Esophagus muscularis mucosa (tissue), 4 donors: ENCODE measurements around the gene TNNT1. TPM values are rescaled to one million over a fixed set of nuclear protein-coding genes. Genes with fewer than 3 reads are reported as not detected.

Experiments
- DNase-seq: peaks from one replicate; pipeline ENCODE4 v3.0.0-alpha.2; 2017; ENCODE audit errors: extremely low spot score
- H3K27ac ChIP-seq, 4 donors: fragments of 200-600 bp; sonication (generic); replicated peaks in 1 of 4; 1 replicate in 3 of 4; 2 replicates in 1 of 4; pipeline ENCODE4 v1.5.1; 2016 to 2019; ENCODE audit warnings: mild to moderate bottlenecking in 1 of 4
- H3K27me3 ChIP-seq, 4 donors: fragments of 200-600 bp; sonication (generic); one replicate each; pipeline versions ENCODE4 v1.5.1 to v1.6.0; 2016 to 2019
- H3K36me3 ChIP-seq, 4 donors: fragments of 200-600 bp; sonication (generic); one replicate each; pipeline ENCODE4 v1.5.1; 2016 to 2019
- H3K4me1 ChIP-seq, 4 donors: fragments of 200-600 bp; sonication (generic); one replicate each; pipeline ENCODE4 v1.5.1; 2016 to 2019
- H3K4me3 ChIP-seq, 4 donors: fragments of 200-600 bp; sonication (generic); 1 replicate in 2 of 4; 2 replicates in 2 of 4; pipeline ENCODE4 v1.5.1; 2016 to 2019; ENCODE audit warnings: mild to moderate bottlenecking in 4 of 4, moderate library complexity in 1 of 4
- H3K9me3 ChIP-seq, 4 donors: fragments of 200-600 bp; sonication (generic); 1 replicate in 3 of 4; 2 replicates in 1 of 4; pipeline ENCODE4 v1.5.1; 2016 to 2019
- CTCF ChIP-seq, 3 experiments: fragments of 200-600 bp in 2 of 3; fragments of 450-650 bp in 1 of 3; sonication (generic) in 2 of 3; IDR thresholded peaks; one replicate each; pipeline ENCODE4 v1.5.1; 2017 to 2019; ENCODE audit warnings: antibody characterized with exemption in 3 of 3, mild to moderate bottlenecking in 2 of 3, moderate library complexity in 1 of 3
- EP300 ChIP-seq: sonication (generic); formaldehyde crosslinking; IDR thresholded peaks from one replicate; pipeline ENCODE4 v1.6.1; 2017; ENCODE audit warnings: antibody characterized with exemption
- POLR2A ChIP-seq: fragments of 450-650 bp; IDR thresholded peaks from one replicate; pipeline ENCODE4 v1.6.1; 2017; ENCODE audit warnings: antibody characterized with exemption, moderate library complexity, mild to moderate bottlenecking, low read depth
- POLR2AphosphoS5 ChIP-seq, 2 donors: sonication (generic); formaldehyde crosslinking; IDR thresholded peaks; one replicate each; pipeline ENCODE4 v1.6.1; 2017; ENCODE audit warnings: antibody characterized with exemption in 2 of 2
- whole genome bisulfite sequencing: methylation state at CpG from one replicate; pipeline ENCODE4 v1.1.5; 2018; 5-methylcytosine and 5-hydroxymethylcytosine counted together
- intact Hi-C: fragments of 100-400 bp; cut with DNase I; formaldehyde crosslinking; loops from one replicate; pipeline ENCODE4 v1.15.1; 2023
- total RNA-seq, 4 donors: library from RNA; depleted of rRNA; stranded (reverse); fragments of >200 nt; gene quantifications; one replicate each; pipeline versions ENCODE4 v1.1.0 to v1.2.1, GENCODE V29; 2016

Gene TNNT1
- total RNA-seq, 4 donors from 2014 or later: 2.0 TPM; not detected in 3

DNA sequence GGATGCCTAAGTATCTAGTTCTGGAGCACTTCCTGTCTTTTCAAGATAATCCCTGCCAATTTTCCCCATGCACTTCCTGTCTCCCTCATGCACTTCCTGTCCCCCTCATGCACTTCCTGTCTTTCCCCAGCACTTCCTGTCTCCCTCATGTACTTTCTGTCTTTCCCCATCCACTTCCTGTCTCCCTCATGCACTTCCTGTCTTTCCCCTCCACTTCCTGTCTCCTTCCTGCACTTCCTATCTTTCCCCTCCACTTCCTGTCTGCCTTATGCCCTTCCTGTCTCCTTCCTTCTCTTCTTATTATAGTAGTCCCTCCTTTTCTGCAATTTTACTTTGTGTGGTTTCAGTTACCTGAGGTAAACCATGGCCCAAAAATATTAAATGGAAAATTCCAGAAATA lies 3.0 kb upstream of the TNNT1 start:
- peaks cover 0 to 14% (median 11%) of the 10 kb centered on the region in 4 donors for H3K4me1 ChIP-seq
- no peak overlapping the region for H3K4me3 ChIP-seq
- intact Hi-C loops: no loop called here
- H3K36me3 ChIP-seq: peaks cover 0 to 38% (median 0%) of the 10 kb centered on the region in 4 donors
- H3K9me3 ChIP-seq: no peaks in the 10 kb centered on the region
- TF ChIP-seq EP300: no peak
- no peak for TF ChIP-seq CTCF (IDR thresholded peaks at IDR 0.05)
- no peak for TF ChIP-seq POLR2A
- TF ChIP-seq POLR2AphosphoS5 (IDR thresholded peaks at IDR 0.05): no peak
- H3K27ac ChIP-seq: no peak overlapping the region
- H3K27me3 ChIP-seq: peaks cover 0 to 97% (median 31%) of the 10 kb centered on the region in 4 donors
- no peak for DNase-seq

DNA sequence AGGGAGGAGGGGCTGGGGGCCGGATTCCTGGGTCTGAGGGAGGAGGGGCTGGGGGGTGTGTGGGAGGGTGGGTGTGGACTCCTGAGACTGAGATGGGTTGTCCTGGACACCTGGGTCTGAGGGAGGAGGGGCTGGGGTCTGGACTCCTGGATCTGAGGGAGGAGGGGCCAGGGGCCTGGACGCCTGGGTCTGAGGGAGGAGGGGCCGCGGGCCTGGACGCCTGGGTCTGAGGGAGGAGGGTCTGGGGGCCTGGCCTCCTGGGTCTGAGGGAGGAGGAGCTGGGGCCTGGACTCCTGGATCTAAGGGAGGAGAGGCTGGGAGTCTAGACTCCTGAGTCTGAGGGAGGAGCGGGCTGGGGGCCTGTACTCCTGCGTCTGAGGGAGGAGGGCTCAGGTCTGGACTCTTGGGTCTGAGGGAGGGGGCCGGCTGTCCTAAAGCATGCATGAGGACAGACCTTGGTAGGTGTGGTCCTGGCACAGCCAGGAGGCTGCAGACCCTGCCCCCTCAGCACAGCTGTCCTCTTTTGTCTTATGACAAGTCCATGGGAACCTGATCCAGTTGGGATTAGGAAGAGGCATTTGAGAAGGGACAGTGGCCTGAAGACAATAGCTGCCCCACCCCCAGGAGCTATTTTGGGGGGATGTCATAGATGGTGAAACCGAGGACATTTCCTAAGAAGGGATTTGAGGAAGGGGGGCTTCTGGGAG lies 1.3 kb downstream of the TNNT1 start:
- no peak for DNase-seq
- H3K36me3 ChIP-seq: peaks cover 0 to 16% (median 0%) of the 10 kb centered on the region in 4 donors
- no peak overlapping the region for H3K27ac ChIP-seq
- WGBS: 22% methylated on average over 7 of the region's 9 CpGs
- peaks cover 9 to 17% (median 15%) of the 10 kb centered on the region in 4 donors for H3K4me1 ChIP-seq
- peaks cover 0 to 97% (median 46%) of the 10 kb centered on the region in 4 donors for H3K27me3 ChIP-seq
- no peak overlapping the region for H3K4me3 ChIP-seq
- TF ChIP-seq POLR2AphosphoS5 (IDR thresholded peaks at IDR 0.05): no peak
- no peak for TF ChIP-seq POLR2A
- TF ChIP-seq EP300: no peak
- TF ChIP-seq CTCF (IDR thresholded peaks at IDR 0.05): no peak
- intact Hi-C loops: loop anchor here (10.0 kb wide), 1 partner anchor 267 kb away; no protein-coding TSS in a partner anchor
- H3K9me3 ChIP-seq: no peaks in the 10 kb centered on the region

DNA sequence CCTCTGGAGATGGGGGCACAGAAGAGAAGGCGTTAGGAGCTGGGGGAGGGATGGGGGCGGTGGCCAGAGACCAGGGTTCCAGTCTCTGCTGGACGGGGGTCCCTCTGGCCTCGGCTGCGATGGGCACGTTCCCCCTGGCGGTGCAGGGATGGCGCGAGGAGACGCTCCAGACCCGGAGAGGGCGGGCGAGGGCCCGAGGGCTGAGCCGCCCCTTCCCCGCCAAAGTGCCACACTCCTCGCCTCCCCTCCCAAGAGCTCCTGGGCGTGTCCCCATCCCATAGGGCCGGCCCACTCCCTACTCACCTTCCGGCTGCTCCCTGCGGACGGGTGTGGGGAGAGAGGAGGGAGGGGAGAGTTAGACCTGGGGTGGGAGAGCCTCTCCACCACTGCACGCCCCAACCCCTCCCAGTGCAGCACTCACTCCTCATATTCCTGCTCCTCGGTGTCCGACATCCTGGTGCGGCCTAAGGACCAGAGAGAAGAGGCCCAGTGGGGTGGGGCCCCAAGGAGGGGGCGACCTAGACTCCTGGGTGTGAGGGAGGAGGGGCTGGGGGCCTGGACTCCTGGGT lies 2.2 kb downstream of the TNNT1 start:
- intact Hi-C loops: loop anchor here (10.0 kb wide), 1 partner anchor 268 kb away; no protein-coding TSS in a partner anchor
- no peak for DNase-seq

GRCh38 chr19:55146078-55146704 lies 2.8 kb downstream of the TNNT1 start:
- TF ChIP-seq EP300 (no peak), POLR2AphosphoS5 (IDR thresholded peaks at IDR 0.05) (no peak), CTCF (IDR thresholded peaks at IDR 0.05) (peak in 1 of 3 experiments; percentile 21), POLR2A (no peak)
- peaks cover 0 to 5% (median 0%) of the 10 kb centered on the region in 4 donors for H3K36me3 ChIP-seq
- H3K27me3 ChIP-seq: peaks cover 0 to 100% (median 55%) of the 10 kb centered on the region in 4 donors
- no peaks in the 10 kb centered on the region for H3K9me3 ChIP-seq
- DNase-seq: no peak
- peak overlapping the region in 1 of 4 donors; percentile 23 for H3K4me3 ChIP-seq
- 3% methylated on average over 18 of the region's 41 CpGs for WGBS
- peaks cover 9 to 26% (median 22%) of the 10 kb centered on the region in 4 donors for H3K4me1 ChIP-seq
- intact Hi-C loops: loop anchor here (10.0 kb wide), 1 partner anchor 269 kb away; no protein-coding TSS in a partner anchor
- no peak overlapping the region for H3K27ac ChIP-seq

More for the DNA sequence above, 2.2 kb downstream of the TNNT1 start:
- no peaks in the 10 kb centered on the region for H3K9me3 ChIP-seq
- 3% methylated on average over 15 of the region's 27 CpGs for WGBS
- H3K36me3 ChIP-seq: peaks cover 0 to 11% (median 0%) of the 10 kb centered on the region in 4 donors
- H3K27me3 ChIP-seq: peaks cover 0 to 100% (median 50%) of the 10 kb centered on the region in 4 donors
- no peak for TF ChIP-seq EP300
- peak overlapping the region in 1 of 4 donors; percentile 23 for H3K4me3 ChIP-seq
- peaks cover 9 to 20% (median 17%) of the 10 kb centered on the region in 4 donors for H3K4me1 ChIP-seq
- H3K27ac ChIP-seq: no peak overlapping the region

- whole genome bisulfite sequencing: 23% methylated on average over 3 of the region's 3 CpGs
- Histone ChIP-seq H3K27ac (no peak overlapping the region), H3K9me3 (no peaks in the 10 kb centered on the region), H3K36me3 (no peaks in the 10 kb centered on the region), H3K4me1 (peaks cover 9 to 30% (median 25%) of the 10 kb centered on the region in 4 donors), H3K27me3 (peaks cover 0 to 100% (median 58%) of the 10 kb centered on the region in 4 donors), H3K4me3 (no peak overlapping the region)
- no peak for TF ChIP-seq POLR2A
- no peak for TF ChIP-seq POLR2AphosphoS5 (IDR thresholded peaks at IDR 0.05)
- TF ChIP-seq CTCF (IDR thresholded peaks at IDR 0.05): no peak
- TF ChIP-seq EP300: no peak
- no peak for DNase-seq
- intact Hi-C loops: loop anchor here (10.0 kb wide), 1 partner anchor 270 kb away; no protein-coding TSS in a partner anchor
Observed at GRCh38 chr19:55145232-55145631, 3.8 kb downstream of the TNNT1 start.
